Right lobe of liver (tissue), 4 donors: Measurements from ENCODE around the gene CPO.

ENCODE experiments used
- POLR2A ChIP-seq: fragments of 450-650 bp; IDR thresholded peaks from one replicate; pipeline ENCODE4 v1.6.1; 2017; ENCODE audit warnings: antibody characterized with exemption, mild to moderate bottlenecking
- TF ChIP-seq, protein P1 (sequence below), 4 donors: fragments of 200-600 bp in 3 of 4; fragments of 450-650 bp in 1 of 4; IDR thresholded peaks; one replicate each; pipeline versions ENCODE4 v1.5.1 to v1.8.0; 2016 to 2022; ENCODE audit warnings: antibody characterized with exemption in 4 of 4, mild to moderate bottlenecking in 2 of 4
- donor health status: DM: no; HTN: no; CAD: no.
- donor health status: DM: no; HTN: no; CAD: no.
- donor health status: DM: no; HTN: yes; CAD: no.

DNA sequence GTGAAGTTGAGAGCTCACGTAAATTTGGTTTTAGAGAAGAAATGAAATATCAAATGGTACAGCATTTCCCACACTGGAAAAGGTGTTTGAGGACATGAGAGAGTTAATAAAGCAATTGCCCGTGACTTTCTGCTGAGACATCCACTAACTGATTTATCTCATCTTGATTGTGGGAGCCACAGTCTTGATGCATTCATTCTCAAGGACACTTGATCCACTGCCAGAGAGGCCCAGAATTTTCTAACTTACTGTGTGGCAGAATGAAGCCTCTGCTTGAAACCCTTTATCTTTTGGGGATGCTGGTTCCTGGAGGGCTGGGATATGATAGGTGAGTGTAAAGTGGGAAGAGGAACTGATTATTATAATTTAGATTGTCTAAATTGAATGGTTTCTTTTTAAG lies at the start of gene CPO:
- no peak for TF ChIP-seq POLR2A
- TF ChIP-seq, protein P1, sequence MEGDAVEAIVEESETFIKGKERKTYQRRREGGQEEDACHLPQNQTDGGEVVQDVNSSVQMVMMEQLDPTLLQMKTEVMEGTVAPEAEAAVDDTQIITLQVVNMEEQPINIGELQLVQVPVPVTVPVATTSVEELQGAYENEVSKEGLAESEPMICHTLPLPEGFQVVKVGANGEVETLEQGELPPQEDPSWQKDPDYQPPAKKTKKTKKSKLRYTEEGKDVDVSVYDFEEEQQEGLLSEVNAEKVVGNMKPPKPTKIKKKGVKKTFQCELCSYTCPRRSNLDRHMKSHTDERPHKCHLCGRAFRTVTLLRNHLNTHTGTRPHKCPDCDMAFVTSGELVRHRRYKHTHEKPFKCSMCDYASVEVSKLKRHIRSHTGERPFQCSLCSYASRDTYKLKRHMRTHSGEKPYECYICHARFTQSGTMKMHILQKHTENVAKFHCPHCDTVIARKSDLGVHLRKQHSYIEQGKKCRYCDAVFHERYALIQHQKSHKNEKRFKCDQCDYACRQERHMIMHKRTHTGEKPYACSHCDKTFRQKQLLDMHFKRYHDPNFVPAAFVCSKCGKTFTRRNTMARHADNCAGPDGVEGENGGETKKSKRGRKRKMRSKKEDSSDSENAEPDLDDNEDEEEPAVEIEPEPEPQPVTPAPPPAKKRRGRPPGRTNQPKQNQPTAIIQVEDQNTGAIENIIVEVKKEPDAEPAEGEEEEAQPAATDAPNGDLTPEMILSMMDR (IDR thresholded peaks at IDR 0.05): no peak
